K562 (cell line): ENCODE data around the gene FAM20C. TPM values are rescaled to one million over a fixed set of nuclear protein-coding genes. Genes with fewer than 3 reads are reported as not detected.

Source experiments
- ASH1L ChIP-seq: fragments of 450-650 bp; IDR thresholded peaks from 2 replicates; pipeline ENCODE4 v1.6.1; 2018; ENCODE audit warnings: borderline replicate concordance, mild to moderate bottlenecking, low read depth; ENCODE audit not compliant: partially characterized antibody
- CBX5 ChIP-seq: IDR thresholded peaks from 2 replicates; pipeline ENCODE4 v1.6.1; 2014; ENCODE audit warnings: low read depth, borderline replicate concordance
- E2F1 ChIP-seq: sonication (generic); formaldehyde crosslinking; IDR thresholded peaks from 2 replicates; pipeline ENCODE4 v1.8.1; 2023; ENCODE audit warnings: mild to moderate bottlenecking, missing genetic modification reagents, moderate library complexity
- FOXP4 ChIP-seq: sonication (generic); formaldehyde crosslinking; IDR thresholded peaks from 2 replicates; pipeline ENCODE4 v1.8.0; 2022; ENCODE audit warnings: mild to moderate bottlenecking, missing genetic modification reagents, borderline replicate concordance
- GABPA ChIP-seq: fragments of 200-800 bp; sonication (Bioruptor generic); conservative IDR thresholded peaks from 2 replicates; pipeline ENCODE4 v1.6.1; 2016; ENCODE audit warnings: low read depth, missing genetic modification characterization, missing compliant biosample characterization
- KLF16 ChIP-seq: IDR thresholded peaks from 2 replicates; pipeline ENCODE4 v1.6.1; 2016; ENCODE audit warnings: antibody characterized with exemption
- NBN ChIP-seq: fragments of 450-650 bp; IDR thresholded peaks from 2 replicates; pipeline ENCODE4 v1.6.1; 2016; ENCODE audit warnings: low read depth, mild to moderate bottlenecking
- NONO ChIP-seq, 2 experiments: fragments of 200-400 bp in 1 of 2; fragments of 450-650 bp in 1 of 2; formaldehyde crosslinking in 1 of 2; IDR thresholded peaks; 2 replicates each; pipeline ENCODE4 v1.6.1; 2017; ENCODE audit warnings: low read depth in 2 of 2, mild to moderate bottlenecking in 2 of 2, moderate library complexity in 2 of 2, low read length in 1 of 2
- SAFB ChIP-seq: fragments of 200-400 bp; formaldehyde crosslinking; IDR thresholded peaks from 2 replicates; pipeline ENCODE4 v1.6.1; 2017; ENCODE audit warnings: low read depth, low read length, borderline replicate concordance
- SMARCA4 ChIP-seq: fragments of 450-650 bp; IDR thresholded peaks from 2 replicates; pipeline ENCODE4 v1.6.1; 2016
- XRCC5 ChIP-seq: fragments of 200-400 bp; formaldehyde crosslinking; IDR thresholded peaks from 2 replicates; pipeline ENCODE4 v1.6.1; 2017; ENCODE audit warnings: low read depth, mild to moderate bottlenecking, low read length
- ZFP91 ChIP-seq: sonication (generic); formaldehyde crosslinking; IDR thresholded peaks from 2 replicates; pipeline ENCODE4 v1.8.0; 2022; ENCODE audit warnings: mild to moderate bottlenecking, missing genetic modification reagents
- ZNF407 ChIP-seq: fragments of 450-650 bp; IDR thresholded peaks from 2 replicates; pipeline ENCODE4 v1.6.1; 2016; ENCODE audit warnings: low read depth
- ZNF445 ChIP-seq: fragments of 250-450 bp; sonication (Bioruptor Pico); IDR thresholded peaks from 2 replicates; pipeline ENCODE4 v1.4.0; 2020; ENCODE audit warnings: low read depth, mild to moderate bottlenecking, moderate library complexity
- polyA plus RNA-seq, 8 experiments: library from polyadenylated mRNA; depleted of rRNA in 4 of 8; stranded (reverse) in 5 of 8; unstranded in 3 of 8; fragments of >200 nt; fragmentation: Nextera tagmentation in 2 of 8; fragmentation: Illumina TruSeq in 1 of 8; extraction: Ambion mirVana in 2 of 8; extraction: Trizol in 1 of 8; gene quantifications; 2 replicates each; pipeline versions ENCODE4 v1.2.1 to v1.2.3, GENCODE V29; 2011 to 2014; ENCODE audit warnings: inconsistent platforms in 1 of 8, missing spikeins in 1 of 8
- total RNA-seq, 7 experiments: library from RNA; depleted of rRNA in 6 of 7; stranded (reverse); fragments of >200 nt in 6 of 7; fragmentation: Illumina TruSeq in 2 of 7; extraction: Trizol in 2 of 7; gene quantifications; 2 replicates each; pipeline versions ENCODE4 v1.2.1 to v1.2.3, GENCODE V29; 2011 to 2021; ENCODE audit warnings: low replicate concordance in 1 of 7

FAM20C gene
- total and polyA plus RNA-seq, 9 of the 15 experiments (the other 6 are each of a cell fraction or from before 2014, with no cell fraction given): 0.09 TPM; not detected in 8

GRCh38 chr7:148932-149790 is 43.2 kb upstream of the FAM20C start (continued):
- TF ChIP-seq ZNF407 (no peak), SMARCA4 (no peak), NBN (no peak), ZNF445 (CRISPR knock-in tag) (no peak), NONO (IDR thresholded peaks at IDR 0.05; ENCODE audit: low read depth in 2 of 2, low read length in 1 of 2) (no peak), E2F1 (no peak), XRCC5 (no peak), SAFB (no peak), GABPA (tag) (0 out of 2 replicates have a peak, but pooled peaks have one; percentile 20), FOXP4 (no peak), CBX5 (no peak), ASH1L (no peak), ZFP91 (CRISPR knock-in tag) (no peak), KLF16 (no peak)
